ENCODE data around the gene SLC27A2. TPM values are rescaled to one million over a fixed set of nuclear protein-coding genes. Genes with fewer than 3 reads are reported as not detected.

The SLC27A2 gene
- total RNA-seq, 2 experiments from 2014 or later, result not detected

- no peak overlapping the region for H3K27ac ChIP-seq (ENCODE audit: low read depth, low read length, poor library complexity, severe bottlenecking)
- DNase-seq (ENCODE audit: low spot score), result no peak
- BruUV-seq (replicated peaks), result no TSS peak
- no peaks in the 10 kb centered on the region for H3K79me2 ChIP-seq (ENCODE audit: insufficient read depth, low read depth, low read length)
- no peak overlapping the region for H2AFZ ChIP-seq (ENCODE audit: low read length)
- H3K9me3 ChIP-seq (ENCODE audit: low read length), result no peaks in the 10 kb centered on the region
- intact Hi-C loops (cut with micrococcal nuclease; ENCODE audit: unreplicated experiment), result loop anchor here (10.0 kb wide), 1 partner anchor 1277 kb away; no protein-coding TSS in a partner anchor
- H3K4me3 ChIP-seq (ENCODE audit: low read depth, low read length, poor library complexity, severe bottlenecking), result no peak overlapping the region
- ChIA-PET CTCF (ENCODE audit: unreplicated experiment) (no interaction called here), POLR2A (no interaction called here)
- no peaks in the 10 kb centered on the region for H3K9me2 ChIP-seq (ENCODE audit: insufficient read depth, low read length)
- TF ChIP-seq CTCF (conservative IDR thresholded peaks at IDR 0.05; ENCODE audit: low read length) (no peak), EZH2phosphoT487 (IDR thresholded peaks at IDR 0.05; ENCODE audit: borderline replicate concordance, low read depth, low read length) (no peak)
- H3K4me1 ChIP-seq (ENCODE audit: insufficient read depth, low read length, poor library complexity, severe bottlenecking), result no peaks in the 10 kb centered on the region
- H3K4me2 ChIP-seq (ENCODE audit: low read length), result no peak overlapping the region
- no peaks in the 10 kb centered on the region for H4K20me1 ChIP-seq (ENCODE audit: insufficient read depth, low read length)
- H3K36me3 ChIP-seq (ENCODE audit: insufficient read depth, low read length), result no peaks in the 10 kb centered on the region
Measured at GRCh38 chr15:50141856-50142255, 40.1 kb upstream of the SLC27A2 start.

GRCh38 chr15:50143255-50143860 lies 38.6 kb upstream of the SLC27A2 start:
- BruUV-seq (replicated peaks), result no TSS peak
- no peak for TF ChIP-seq CTCF (conservative IDR thresholded peaks at IDR 0.05; ENCODE audit: low read length)
- no peak for TF ChIP-seq EZH2phosphoT487 (IDR thresholded peaks at IDR 0.05; ENCODE audit: borderline replicate concordance, low read depth, low read length)
- H3K9me3 ChIP-seq (ENCODE audit: low read length), result no peaks in the 10 kb centered on the region
- H3K4me1 ChIP-seq (ENCODE audit: insufficient read depth, low read length, poor library complexity, severe bottlenecking), result no peaks in the 10 kb centered on the region
- no peak overlapping the region for H3K27ac ChIP-seq (ENCODE audit: low read depth, low read length, poor library complexity, severe bottlenecking)
- no peak overlapping the region for H3K4me3 ChIP-seq (ENCODE audit: low read depth, low read length, poor library complexity, severe bottlenecking)
- H3K79me2 ChIP-seq (ENCODE audit: insufficient read depth, low read depth, low read length), result no peaks in the 10 kb centered on the region
- intact Hi-C loops (cut with micrococcal nuclease; ENCODE audit: unreplicated experiment), result loop anchor here (10.0 kb wide), 1 partner anchor 1279 kb away; no protein-coding TSS in a partner anchor
- H3K9me2 ChIP-seq (ENCODE audit: insufficient read depth, low read length), result no peaks in the 10 kb centered on the region
- no peaks in the 10 kb centered on the region for H3K36me3 ChIP-seq (ENCODE audit: insufficient read depth, low read length)
- POLR2A ChIA-PET, result interaction anchor here (0.5 kb wide), 1 partner anchor 98 kb away, joined by 3 read pairs; no protein-coding TSS in a partner anchor
- no peak overlapping the region for H3K4me2 ChIP-seq (ENCODE audit: low read length)
- CTCF ChIA-PET (ENCODE audit: unreplicated experiment), result no interaction called here
- no peak for DNase-seq (ENCODE audit: low spot score)
- no peaks in the 10 kb centered on the region for H4K20me1 ChIP-seq (ENCODE audit: insufficient read depth, low read length)
- no peak overlapping the region for H2AFZ ChIP-seq (ENCODE audit: low read length)

GRCh38 chr15:50144341-50145120 lies 37.5 kb upstream of the SLC27A2 start:
- no peak overlapping the region for H3K4me2 ChIP-seq (ENCODE audit: low read length)
- TF ChIP-seq EZH2phosphoT487 (IDR thresholded peaks at IDR 0.05; ENCODE audit: borderline replicate concordance, low read depth, low read length) (no peak), CTCF (conservative IDR thresholded peaks at IDR 0.05; ENCODE audit: low read length) (no peak)
- H3K9me2 ChIP-seq (ENCODE audit: insufficient read depth, low read length), result no peaks in the 10 kb centered on the region
- no peaks in the 10 kb centered on the region for H3K9me3 ChIP-seq (ENCODE audit: low read length)
- H3K36me3 ChIP-seq (ENCODE audit: insufficient read depth, low read length), result no peaks in the 10 kb centered on the region
- no peak for DNase-seq (ENCODE audit: low spot score)
- no peak overlapping the region for H3K4me3 ChIP-seq (ENCODE audit: low read depth, low read length, poor library complexity, severe bottlenecking)
- POLR2A ChIA-PET, result interaction anchor here (0.7 kb wide), 1 partner anchor 1264 kb away, joined by 3 read pairs; no protein-coding TSS in a partner anchor
- H3K79me2 ChIP-seq (ENCODE audit: insufficient read depth, low read depth, low read length), result no peaks in the 10 kb centered on the region
- BruUV-seq (replicated peaks), result no TSS peak
- no peak overlapping the region for H3K27ac ChIP-seq (ENCODE audit: low read depth, low read length, poor library complexity, severe bottlenecking)
- H2AFZ ChIP-seq (ENCODE audit: low read length), result no peak overlapping the region
- CTCF ChIA-PET (ENCODE audit: unreplicated experiment), result no interaction called here
- no peaks in the 10 kb centered on the region for H4K20me1 ChIP-seq (ENCODE audit: insufficient read depth, low read length)
- no peaks in the 10 kb centered on the region for H3K4me1 ChIP-seq (ENCODE audit: insufficient read depth, low read length, poor library complexity, severe bottlenecking)
- intact Hi-C loops (cut with micrococcal nuclease; ENCODE audit: unreplicated experiment), result loop anchor here (10.0 kb wide), 1 partner anchor 1280 kb away; no protein-coding TSS in a partner anchor
